GM23248 (cell line): ENCODE data around the gene PPFIA2. TPM values are rescaled to one million over a fixed set of nuclear protein-coding genes. Genes with fewer than 3 reads are reported as not detected.

Experiments
- DNase-seq: peaks from one replicate; pipeline ENCODE4 v3.0.0-alpha.2; 2015
- H2AFZ ChIP-seq: fragments of 200-600 bp; sonication (generic); 2 replicates; pipeline ENCODE4 v1.6.1; 2016; ENCODE audit warnings: antibody characterized with exemption
- H3F3A ChIP-seq: fragments of 200-600 bp; sonication (generic); 2 replicates; pipeline ENCODE4 v1.6.1; 2016; ENCODE audit warnings: mild to moderate bottlenecking, antibody characterized with exemption, mixed run types; ENCODE audit not compliant: insufficient read depth
- H3K27ac ChIP-seq: fragments of 200-600 bp; sonication (generic); 2 replicates; pipeline ENCODE4 v1.5.1; 2016; ENCODE audit warnings: mild to moderate bottlenecking
- H3K27me3 ChIP-seq: fragments of 200-600 bp; sonication (generic); replicated peaks from 2 replicates; pipeline ENCODE4 v1.6.1; 2016; ENCODE audit warnings: mild to moderate bottlenecking; ENCODE audit not compliant: insufficient read depth
- H3K36me3 ChIP-seq: fragments of 200-600 bp; sonication (generic); 2 replicates; pipeline ENCODE4 v1.6.1; 2016; ENCODE audit warnings: low read depth, mild to moderate bottlenecking
- H3K4me1 ChIP-seq: fragments of 200-600 bp; sonication (generic); 2 replicates; pipeline ENCODE4 v1.6.1; 2016; ENCODE audit warnings: mild to moderate bottlenecking; ENCODE audit not compliant: insufficient read depth
- H3K4me2 ChIP-seq: fragments of 200-600 bp; sonication (generic); one replicate; pipeline ENCODE4 v1.6.1; 2016; ENCODE audit warnings: mild to moderate bottlenecking; ENCODE audit not compliant: unreplicated experiment
- H3K4me3 ChIP-seq: fragments of 200-600 bp; sonication (generic); 2 replicates; pipeline ENCODE4 v1.5.1; 2016; ENCODE audit warnings: mild to moderate bottlenecking
- H3K79me2 ChIP-seq: fragments of 200-600 bp; sonication (generic); 2 replicates; pipeline ENCODE4 v1.6.1; 2016; ENCODE audit warnings: mild to moderate bottlenecking; ENCODE audit not compliant: insufficient read depth
- H3K9ac ChIP-seq: fragments of 200-600 bp; sonication (generic); 2 replicates; pipeline ENCODE4 v1.6.1; 2016; ENCODE audit warnings: mild to moderate bottlenecking
- H3K9me2 ChIP-seq: fragments of 200-600 bp; sonication (generic); 2 replicates; pipeline ENCODE4 v1.6.1; 2016; ENCODE audit warnings: mixed run types, mild to moderate bottlenecking, moderate library complexity; ENCODE audit not compliant: insufficient read depth
- H3K9me3 ChIP-seq: fragments of 200-600 bp; sonication (generic); one replicate; pipeline ENCODE4 v1.6.1; 2017; ENCODE audit warnings: low read depth
- H4K20me1 ChIP-seq: fragments of 200-600 bp; sonication (generic); 2 replicates; pipeline ENCODE4 v1.6.0; 2016; ENCODE audit not compliant: insufficient read depth
- EZH2 ChIP-seq: fragments of 200-600 bp; sonication (generic); IDR thresholded peaks from 2 replicates; pipeline ENCODE4 v1.6.1; 2018; ENCODE audit warnings: antibody characterized with exemption, mild to moderate bottlenecking; ENCODE audit not compliant: insufficient read depth, poor library complexity, severe bottlenecking
- EZH2phosphoT487 ChIP-seq: fragments of 200-600 bp; sonication (generic); IDR thresholded peaks from 2 replicates; pipeline ENCODE4 v1.6.1; 2018; ENCODE audit warnings: antibody characterized with exemption, moderate library complexity, mild to moderate bottlenecking, low read depth; ENCODE audit not compliant: insufficient read depth
- WGBS, 2 experiments: methylation state at CpG; one replicate each; pipeline ENCODE4 v1.1.6; 2015 to 2017; ENCODE audit warnings: low lambda C conversion rate in 2 of 2, low coverage in 1 of 2; ENCODE audit errors: missing lambda C conversion rate in 2 of 2; 5-methylcytosine and 5-hydroxymethylcytosine counted together
- in situ Hi-C: fragments of 300-500 bp; cut with MboI; formaldehyde crosslinking; loops from 2 replicates; pipeline ENCODE4 v1.15.0; 2020
- polyA plus RNA-seq: library from polyadenylated mRNA; unstranded; fragments of >200 nt; fragmentation: Nextera tagmentation; extraction: Ambion mirVana; gene quantifications from 2 replicates; pipeline ENCODE4 v1.2.1, GENCODE V29; 2016
- total RNA-seq: library from RNA; depleted of rRNA; stranded (reverse); fragments of >200 nt; shearing (Covaris generic); gene quantifications from 2 replicates; pipeline ENCODE4 v1.2.3, GENCODE V29; 2014

PPFIA2 gene
- total and polyA plus RNA-seq, 2 experiments from 2014 or later = not detected

GRCh38 chr12:81502912-81503695 is 256.0 kb downstream of the PPFIA2 start:
- Histone ChIP-seq H3K79me2 (no peaks in the 10 kb centered on the region), H3K4me1 (peaks cover 8% of the 10 kb centered on the region; the same call in 1 of the 2 replicates), H4K20me1 (no peaks in the 10 kb centered on the region), H3K9me2 (no peaks in the 10 kb centered on the region), H3K27me3 (no peaks in the 10 kb centered on the region), H3F3A (no peaks in the 10 kb centered on the region), H3K27ac (no peak overlapping the region), H3K36me3 (no peaks in the 10 kb centered on the region), H2AFZ (no peak overlapping the region), H3K9ac (no peak overlapping the region), H3K9me3 (no peaks in the 10 kb centered on the region), H3K4me2 (no peak overlapping the region), H3K4me3 (no peak overlapping the region)
- TF ChIP-seq EZH2 (no peak), EZH2phosphoT487 (no peak)
- WGBS, 2 experiments = 55 to 64% methylated on average over 3 of the region's 3 CpGs
- peak; percentile 91 for DNase-seq
- in situ Hi-C loops = no loop called here

GRCh38 chr12:81500788-81501187 is 258.4 kb downstream of the PPFIA2 start:
- WGBS, 2 experiments = 56 to 68% methylated on average over 2 of the region's 2 CpGs
- H2AFZ ChIP-seq = no peak overlapping the region

GRCh38 chr12:81499809-81500208 is 259.3 kb downstream of the PPFIA2 start:
- DNase-seq = no peak
- Histone ChIP-seq H3K4me2 (no peak overlapping the region), H3K79me2 (no peaks in the 10 kb centered on the region), H3K27me3 (no peaks in the 10 kb centered on the region), H4K20me1 (no peaks in the 10 kb centered on the region), H3K9ac (no peak overlapping the region), H3K9me3 (no peaks in the 10 kb centered on the region), H3K27ac (no peak overlapping the region), H3F3A (no peaks in the 10 kb centered on the region), H3K4me3 (no peak overlapping the region), H3K9me2 (no peaks in the 10 kb centered on the region), H2AFZ (no peak overlapping the region), H3K4me1 (peaks cover 8% of the 10 kb centered on the region; the same call in 1 of the 2 replicates), H3K36me3 (no peaks in the 10 kb centered on the region)
- in situ Hi-C loops = no loop called here
- 69 to 80% methylated on average over 4 of the region's 4 CpGs for WGBS, 2 experiments
- TF ChIP-seq EZH2phosphoT487 (no peak), EZH2 (no peak)

More at GRCh38 chr12:81500788-81501187, 258.4 kb downstream of the PPFIA2 start:
- H3K27ac ChIP-seq = no peak overlapping the region
- H3K9me3 ChIP-seq = no peaks in the 10 kb centered on the region
- no peaks in the 10 kb centered on the region for H4K20me1 ChIP-seq
- TF ChIP-seq EZH2phosphoT487 = no peak
- no peak for DNase-seq
- peaks cover 8% of the 10 kb centered on the region; the same call in 1 of the 2 replicates for H3K4me1 ChIP-seq
- H3K36me3 ChIP-seq = no peaks in the 10 kb centered on the region
- H3K4me3 ChIP-seq = no peak overlapping the region
- H3K4me2 ChIP-seq = no peak overlapping the region
- no peaks in the 10 kb centered on the region for H3K27me3 ChIP-seq
- no peak overlapping the region for H3K9ac ChIP-seq
- no peaks in the 10 kb centered on the region for H3K79me2 ChIP-seq
- no peaks in the 10 kb centered on the region for H3F3A ChIP-seq
- no peaks in the 10 kb centered on the region for H3K9me2 ChIP-seq
- in situ Hi-C loops = no loop called here

GRCh38 chr12:81492131-81492720 is 266.9 kb downstream of the PPFIA2 start:
- no peak for DNase-seq
- Histone ChIP-seq H3K36me3 (no peaks in the 10 kb centered on the region), H3K9me3 (no peaks in the 10 kb centered on the region), H3K27ac (no peak overlapping the region), H3K79me2 (no peaks in the 10 kb centered on the region), H2AFZ (no peak overlapping the region), H3K9ac (no peak overlapping the region), H3K4me2 (no peak overlapping the region), H3K27me3 (no peaks in the 10 kb centered on the region), H3F3A (no peaks in the 10 kb centered on the region), H3K9me2 (no peaks in the 10 kb centered on the region), H3K4me1 (no peaks in the 10 kb centered on the region), H4K20me1 (no peaks in the 10 kb centered on the region), H3K4me3 (no peak overlapping the region)
- in situ Hi-C loops = no loop called here
- TF ChIP-seq EZH2phosphoT487 (no peak), EZH2 (no peak)
- whole genome bisulfite sequencing, 2 experiments = 22 to 42% methylated on average over 2 of the region's 2 CpGs
